GM21723 (cell line): Measurements from ENCODE around the gene CYTH1.

Experiments
- ATAC-seq: cut with Tn5 transposase; IDR thresholded peaks from one replicate; pipeline ENCODE4 v1.9.1; 2021; ENCODE audit warnings: mild to moderate bottlenecking, moderate library complexity; ENCODE audit not compliant: unreplicated experiment

CYTH1 gene

GRCh38 chr17:78629436-78629995 lies 152.6 kb downstream of the CYTH1 start:
- no peak for ATAC-seq

DNA sequence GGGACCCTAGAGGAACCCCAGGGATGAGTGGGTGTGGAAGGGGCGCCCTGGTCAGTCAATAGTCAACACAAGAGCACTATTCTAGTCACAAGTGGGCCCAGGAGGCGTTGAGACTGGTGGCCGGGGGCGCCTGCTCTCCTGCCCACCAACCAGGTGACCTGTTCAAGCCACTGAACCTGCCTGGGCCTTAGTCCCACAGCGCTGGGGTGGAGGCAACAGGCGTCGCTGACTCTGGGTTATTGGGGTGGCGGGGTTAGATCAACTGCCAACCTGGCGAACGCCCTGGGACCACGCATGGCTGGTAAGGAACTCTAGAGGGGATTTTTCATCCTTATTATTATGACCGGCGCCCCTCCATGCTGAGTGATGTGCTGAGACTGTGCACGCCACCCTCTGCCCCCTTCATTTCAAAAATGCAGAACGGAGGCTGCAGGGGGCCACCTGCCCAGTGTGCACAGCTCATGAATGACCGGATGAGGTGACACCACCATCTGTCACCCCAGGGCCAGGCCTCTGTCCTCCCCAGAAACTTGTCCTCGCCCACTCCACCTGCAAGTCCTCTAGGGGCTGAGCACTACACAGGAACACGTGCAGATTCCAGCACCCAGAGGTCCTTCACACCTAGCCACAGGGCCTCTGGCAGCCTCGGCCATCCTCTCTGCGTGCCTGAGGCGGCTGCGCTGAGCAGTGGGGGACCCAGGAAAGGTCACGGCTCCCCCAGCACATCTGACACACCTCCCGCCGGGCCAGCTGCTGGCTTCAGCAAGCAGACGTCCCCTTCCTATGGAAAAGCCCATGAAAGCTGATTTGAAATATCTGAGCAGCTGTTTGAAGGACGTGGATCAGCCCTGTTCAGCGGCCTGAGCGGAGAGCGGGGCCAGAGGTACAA lies 153.3 kb downstream of the CYTH1 start:
- no peak for ATAC-seq

- ATAC-seq, result no peak
These were observed 157.5 kb downstream of the CYTH1 start for GRCh38 chr17:78624324-78625151.
